ENCODE data around the gene DNAH2.

DNA sequence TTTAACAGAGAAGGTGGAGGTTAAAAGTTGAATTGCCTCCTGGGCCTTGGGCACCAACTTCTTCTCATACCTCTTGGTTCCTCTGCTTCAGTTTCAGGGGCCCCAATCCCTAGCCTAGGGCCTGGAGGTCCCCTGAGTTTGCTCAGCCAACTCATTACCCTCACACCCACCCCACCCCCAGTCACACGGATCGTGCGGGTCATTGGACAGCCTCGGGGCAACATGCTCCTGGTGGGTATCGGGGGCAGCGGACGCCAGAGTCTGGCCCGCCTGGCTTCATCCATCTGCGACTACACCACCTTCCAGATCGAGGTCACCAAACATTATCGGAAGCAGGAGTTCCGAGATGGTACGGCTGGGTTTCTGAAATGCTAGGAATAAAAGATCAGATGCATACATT lies 80.4 kb downstream of the DNAH2 start:
- TF ChIP-seq EZH2phosphoT487 (IDR thresholded peaks at IDR 0.05) (no peak), EZH2 (IDR thresholded peaks at IDR 0.05) (no peak)
- TF ChIP-seq, protein P1, sequence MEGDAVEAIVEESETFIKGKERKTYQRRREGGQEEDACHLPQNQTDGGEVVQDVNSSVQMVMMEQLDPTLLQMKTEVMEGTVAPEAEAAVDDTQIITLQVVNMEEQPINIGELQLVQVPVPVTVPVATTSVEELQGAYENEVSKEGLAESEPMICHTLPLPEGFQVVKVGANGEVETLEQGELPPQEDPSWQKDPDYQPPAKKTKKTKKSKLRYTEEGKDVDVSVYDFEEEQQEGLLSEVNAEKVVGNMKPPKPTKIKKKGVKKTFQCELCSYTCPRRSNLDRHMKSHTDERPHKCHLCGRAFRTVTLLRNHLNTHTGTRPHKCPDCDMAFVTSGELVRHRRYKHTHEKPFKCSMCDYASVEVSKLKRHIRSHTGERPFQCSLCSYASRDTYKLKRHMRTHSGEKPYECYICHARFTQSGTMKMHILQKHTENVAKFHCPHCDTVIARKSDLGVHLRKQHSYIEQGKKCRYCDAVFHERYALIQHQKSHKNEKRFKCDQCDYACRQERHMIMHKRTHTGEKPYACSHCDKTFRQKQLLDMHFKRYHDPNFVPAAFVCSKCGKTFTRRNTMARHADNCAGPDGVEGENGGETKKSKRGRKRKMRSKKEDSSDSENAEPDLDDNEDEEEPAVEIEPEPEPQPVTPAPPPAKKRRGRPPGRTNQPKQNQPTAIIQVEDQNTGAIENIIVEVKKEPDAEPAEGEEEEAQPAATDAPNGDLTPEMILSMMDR (IDR thresholded peaks at IDR 0.05), result no peak

Data from neural progenitor cell (in vitro differentiated cells).